ENCODE data around the gene IDH3A. TPM values are rescaled to one million over a fixed set of nuclear protein-coding genes. Genes with fewer than 3 reads are reported as not detected.

Gene IDH3A
- total and polyA plus RNA-seq, 4 experiments from 2014 or later, result 39.7 to 69.1 (median 45.9) TPM

GRCh38 chr15:78211189-78211921, 62.2 kb downstream of the IDH3A start:
- POLR2A ChIA-PET (ENCODE audit: partially characterized antibody), result no interaction called here

DNA sequence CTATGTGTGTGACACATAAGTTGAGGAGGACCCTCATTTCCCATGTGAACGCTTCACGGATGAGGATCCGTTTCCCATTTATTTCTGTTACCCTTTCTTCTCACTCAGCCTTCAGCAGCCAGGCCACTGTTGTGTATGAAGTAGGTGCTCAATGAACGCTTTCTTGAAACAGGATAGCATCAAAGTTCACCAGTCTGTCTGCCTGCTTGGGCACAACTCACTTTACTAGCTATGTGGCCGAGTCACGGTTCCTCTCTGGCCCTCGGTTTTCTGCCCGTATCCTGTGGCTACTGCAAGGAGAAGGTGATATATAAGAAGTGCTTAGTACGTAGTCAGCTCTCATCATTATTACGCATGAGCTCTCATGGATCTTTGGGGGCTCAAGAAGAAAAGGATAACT, 62.8 kb downstream of the IDH3A start:
- no peak overlapping the region for H3K4me3 Mint-ChIP-seq
- intact Hi-C loops (cut with micrococcal nuclease), result no loop called here
- no peaks in the 10 kb centered on the region for H3K27me3 ChIP-seq (ENCODE audit: insufficient read depth, low read length)
- ChIA-PET CTCF (ENCODE audit: partially characterized antibody) (interaction anchor here (1.4 kb wide), 1 partner anchor 302 kb away, joined by 3 read pairs; no protein-coding TSS in a partner anchor), POLR2A (ENCODE audit: partially characterized antibody) (no interaction called here)
- no peaks in the 10 kb centered on the region for H3K4me1 Mint-ChIP-seq
- H3K9me3 ChIP-seq (ENCODE audit: control insufficient read depth in 1 of 2, low read length in 2 of 2), result no peaks in the 10 kb centered on the region
- H3K27ac Mint-ChIP-seq, result no peak overlapping the region
- no peak overlapping the region for H3K27ac ChIP-seq (ENCODE audit: low read depth, low read length)
- DNase-seq, result no peak
- no peak overlapping the region for H3K4me3 ChIP-seq (ENCODE audit: low read length in 2 of 2)
- H3K9me3 Mint-ChIP-seq, result no peaks in the 10 kb centered on the region
- peaks cover 3 to 12% of the 10 kb centered on the region in 2 donors for H3K27me3 Mint-ChIP-seq
- H3K4me1 ChIP-seq (ENCODE audit: insufficient read depth, low read length), result no peaks in the 10 kb centered on the region
- H3K36me3 ChIP-seq (ENCODE audit: insufficient read depth, low read length), result no peaks in the 10 kb centered on the region
- no peaks in the 10 kb centered on the region for H3K36me3 Mint-ChIP-seq

More at GRCh38 chr15:78211189-78211921, 62.2 kb downstream of the IDH3A start:
- Histone ChIP-seq H3K36me3 (ENCODE audit: insufficient read depth, low read length) (no peaks in the 10 kb centered on the region), H3K27me3 (ENCODE audit: insufficient read depth, low read length) (no peaks in the 10 kb centered on the region), H3K4me3 (ENCODE audit: low read length in 2 of 2) (no peak overlapping the region), H3K9me3 (ENCODE audit: control insufficient read depth in 1 of 2, low read length in 2 of 2) (no peaks in the 10 kb centered on the region), H3K27ac (ENCODE audit: low read depth, low read length) (no peak overlapping the region), H3K4me1 (ENCODE audit: insufficient read depth, low read length) (no peaks in the 10 kb centered on the region)
- DNase-seq, result no peak
- H3K27me3 Mint-ChIP-seq, result peaks cover 3 to 12% of the 10 kb centered on the region in 2 donors
- no peaks in the 10 kb centered on the region for H3K9me3 Mint-ChIP-seq
- intact Hi-C loops (cut with micrococcal nuclease), result no loop called here
- CTCF ChIA-PET (ENCODE audit: partially characterized antibody), result interaction anchor here (0.9 to 1.4 kb wide), 2 partner anchors 12 to 301 kb away, joined by 3 to 4 read pairs; no protein-coding TSS in a partner anchor
- H3K4me1 Mint-ChIP-seq, result no peaks in the 10 kb centered on the region
- no peak overlapping the region for H3K27ac Mint-ChIP-seq
- no peak overlapping the region for H3K4me3 Mint-ChIP-seq
- no peaks in the 10 kb centered on the region for H3K36me3 Mint-ChIP-seq

DNA sequence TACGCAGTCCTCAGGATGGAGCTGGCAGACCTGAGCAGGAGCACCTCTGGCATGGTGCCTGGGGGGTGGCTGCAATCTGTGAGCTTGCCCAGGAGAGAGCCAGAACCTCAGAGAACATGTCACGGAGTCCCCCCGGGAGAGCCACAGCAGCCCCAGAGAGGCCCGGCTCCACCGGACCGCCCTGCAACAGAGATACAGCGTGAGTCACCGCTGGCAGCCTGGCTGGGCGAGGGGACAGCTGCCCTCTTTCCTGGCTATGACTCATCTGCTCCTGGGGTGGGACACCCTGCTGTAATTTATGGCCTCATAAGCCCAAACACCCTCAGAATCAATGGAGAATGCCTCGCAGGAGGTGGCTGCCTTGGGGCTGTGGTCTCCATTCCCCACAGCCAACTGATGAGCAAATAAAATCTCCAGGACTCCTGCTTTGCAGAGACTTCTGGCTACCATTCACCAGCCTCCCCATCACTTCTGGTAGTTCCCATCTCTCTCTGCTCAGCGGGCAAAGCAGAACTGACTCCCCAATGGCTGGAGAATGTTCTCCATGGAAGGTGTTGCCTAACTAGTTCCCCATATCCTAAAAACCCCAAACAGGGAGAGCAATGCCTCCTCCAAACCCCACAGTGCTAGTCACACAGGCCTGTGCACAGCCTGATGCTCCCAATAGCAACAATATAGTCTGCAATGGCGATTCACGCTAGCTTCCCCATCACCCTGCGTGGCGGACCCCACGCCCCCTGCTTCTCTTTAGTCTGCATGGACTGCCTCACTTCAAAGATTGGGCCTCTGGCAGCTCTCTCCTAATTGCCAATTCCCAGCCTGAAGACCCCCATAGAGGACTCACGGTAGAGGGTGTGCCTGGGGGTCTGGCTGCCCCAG, 63.6 kb downstream of the IDH3A start:
- no peak overlapping the region for H3K4me3 ChIP-seq (ENCODE audit: low read length in 2 of 2)
- ChIA-PET POLR2A (ENCODE audit: partially characterized antibody) (no interaction called here), CTCF (ENCODE audit: partially characterized antibody) (no interaction called here)
- no peaks in the 10 kb centered on the region for H3K4me1 ChIP-seq (ENCODE audit: insufficient read depth, low read length)
- no peaks in the 10 kb centered on the region for H3K36me3 Mint-ChIP-seq
- no peak overlapping the region for H3K27ac ChIP-seq (ENCODE audit: low read depth, low read length)
- H3K27ac Mint-ChIP-seq, result no peak overlapping the region
- H3K9me3 Mint-ChIP-seq, result no peaks in the 10 kb centered on the region
- no peak for DNase-seq
- H3K9me3 ChIP-seq (ENCODE audit: control insufficient read depth in 1 of 2, low read length in 2 of 2), result no peaks in the 10 kb centered on the region
- no peak overlapping the region for H3K4me3 Mint-ChIP-seq
- H3K36me3 ChIP-seq (ENCODE audit: insufficient read depth, low read length), result no peaks in the 10 kb centered on the region
- intact Hi-C loops (cut with micrococcal nuclease), result no loop called here
- H3K27me3 Mint-ChIP-seq, result peaks cover 3 to 12% of the 10 kb centered on the region in 2 donors
- no peaks in the 10 kb centered on the region for H3K27me3 ChIP-seq (ENCODE audit: insufficient read depth, low read length)
- H3K4me1 Mint-ChIP-seq, result no peaks in the 10 kb centered on the region

DNA sequence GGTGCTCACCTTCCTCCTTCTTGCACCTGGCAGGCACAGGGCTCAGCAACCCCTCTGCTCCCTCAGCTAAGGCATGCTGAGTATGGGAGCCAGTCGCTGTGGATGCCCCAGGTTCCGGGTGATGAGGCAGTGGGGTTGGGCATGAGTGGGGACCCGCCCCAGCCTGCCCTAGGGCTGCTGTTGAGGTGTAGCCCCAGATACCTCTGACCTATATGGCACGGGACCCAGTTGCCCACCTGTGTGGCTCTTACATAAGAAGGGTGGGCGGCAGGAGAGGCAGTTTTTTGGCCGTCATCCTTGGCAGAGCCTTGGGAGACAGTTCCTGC, 64.2 kb downstream of the IDH3A start:
- no peaks in the 10 kb centered on the region for H3K9me3 ChIP-seq (ENCODE audit: control insufficient read depth in 1 of 2, low read length in 2 of 2)
- ChIA-PET POLR2A (ENCODE audit: partially characterized antibody) (no interaction called here), CTCF (ENCODE audit: partially characterized antibody) (no interaction called here)
- no peaks in the 10 kb centered on the region for H3K36me3 ChIP-seq (ENCODE audit: insufficient read depth, low read length)
- intact Hi-C loops (cut with micrococcal nuclease), result no loop called here
- no peaks in the 10 kb centered on the region for H3K36me3 Mint-ChIP-seq
- H3K27me3 ChIP-seq (ENCODE audit: insufficient read depth, low read length), result no peaks in the 10 kb centered on the region
- H3K4me3 ChIP-seq (ENCODE audit: low read length in 2 of 2), result no peak overlapping the region
- no peak for DNase-seq
- no peak overlapping the region for H3K27ac Mint-ChIP-seq
- peaks cover 3 to 12% of the 10 kb centered on the region in 2 donors for H3K27me3 Mint-ChIP-seq
- no peaks in the 10 kb centered on the region for H3K4me1 ChIP-seq (ENCODE audit: insufficient read depth, low read length)
- H3K9me3 Mint-ChIP-seq, result peaks cover 0 to 1% (median 0%) of the 10 kb centered on the region in 8 donors
- no peak overlapping the region for H3K4me3 Mint-ChIP-seq
- no peak overlapping the region for H3K27ac ChIP-seq (ENCODE audit: low read depth, low read length)
- H3K4me1 Mint-ChIP-seq, result no peaks in the 10 kb centered on the region

GRCh38 chr15:78213956-78214355, 64.8 kb downstream of the IDH3A start:
- H3K36me3 Mint-ChIP-seq, result no peaks in the 10 kb centered on the region
- POLR2A ChIA-PET (ENCODE audit: partially characterized antibody), result no interaction called here
- H3K4me3 Mint-ChIP-seq, result no peak overlapping the region
- CTCF ChIA-PET (ENCODE audit: partially characterized antibody), result interaction anchor here (1.7 kb wide), 2 partner anchors 14 to 19 kb away, joined by 3 to 6 read pairs; no protein-coding TSS in a partner anchor
- Histone ChIP-seq H3K36me3 (ENCODE audit: insufficient read depth, low read length) (no peaks in the 10 kb centered on the region), H3K4me3 (ENCODE audit: low read length in 2 of 2) (no peak overlapping the region), H3K4me1 (ENCODE audit: insufficient read depth, low read length) (no peaks in the 10 kb centered on the region), H3K27me3 (ENCODE audit: insufficient read depth, low read length) (no peaks in the 10 kb centered on the region), H3K27ac (ENCODE audit: low read depth, low read length) (no peak overlapping the region), H3K9me3 (ENCODE audit: control insufficient read depth in 1 of 2, low read length in 2 of 2) (no peaks in the 10 kb centered on the region)
- peak overlapping the region in 1 of 7 donors; percentile 43 for H3K27ac Mint-ChIP-seq
- no peaks in the 10 kb centered on the region for H3K4me1 Mint-ChIP-seq
- no peak for DNase-seq
- intact Hi-C loops (cut with micrococcal nuclease), result no loop called here
- peaks cover 3 to 12% of the 10 kb centered on the region in 2 donors for H3K27me3 Mint-ChIP-seq
- peaks cover 0 to 3% (median 0%) of the 10 kb centered on the region in 8 donors for H3K9me3 Mint-ChIP-seq

DNA sequence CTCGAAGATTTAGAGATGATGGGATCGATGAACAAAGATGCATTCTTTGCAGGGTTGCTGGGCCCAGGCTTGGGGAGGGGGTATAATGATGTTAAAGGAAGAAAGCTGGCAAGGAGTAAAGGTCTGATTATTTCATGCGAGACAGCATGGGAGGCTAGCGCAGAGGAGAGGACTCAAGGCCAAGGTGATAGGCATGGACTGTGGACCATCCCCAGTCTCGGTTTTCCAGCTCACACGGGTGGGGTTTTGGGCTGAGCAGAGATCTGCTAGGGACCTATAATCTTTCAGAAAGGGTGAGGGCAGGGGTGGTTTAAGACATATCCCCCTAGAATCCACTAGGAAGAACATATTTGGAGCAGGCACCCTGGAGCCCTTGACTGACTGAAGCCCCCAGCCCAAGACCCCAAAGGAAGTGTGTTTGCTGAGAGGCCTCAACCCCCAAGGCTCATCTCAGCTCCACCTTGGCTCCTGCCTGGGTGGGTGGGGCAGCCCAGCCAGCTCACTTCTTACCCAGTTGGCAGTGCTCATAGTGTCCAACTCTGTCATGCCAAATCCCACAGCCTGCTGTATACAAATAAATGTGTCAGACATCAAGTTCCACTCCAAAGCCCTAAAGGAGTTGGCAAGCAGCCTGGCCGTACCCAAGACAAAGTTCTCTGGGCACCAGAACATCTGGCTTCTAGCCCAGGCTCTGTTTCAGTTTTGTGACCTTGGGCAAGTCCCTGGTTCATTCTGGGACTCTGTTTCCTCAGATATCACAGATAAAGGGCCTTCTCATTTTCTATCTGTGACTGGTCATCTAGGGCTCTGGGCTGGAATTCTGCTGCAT, 67.3 kb downstream of the IDH3A start:
- intact Hi-C loops (cut with micrococcal nuclease), result no loop called here
- peaks cover 3 to 12% of the 10 kb centered on the region in 2 donors for H3K27me3 Mint-ChIP-seq
- Histone ChIP-seq H3K4me3 (ENCODE audit: low read length in 2 of 2) (no peak overlapping the region), H3K36me3 (ENCODE audit: insufficient read depth, low read length) (no peaks in the 10 kb centered on the region), H3K9me3 (ENCODE audit: control insufficient read depth in 1 of 2, low read length in 2 of 2) (no peaks in the 10 kb centered on the region), H3K27ac (ENCODE audit: low read depth, low read length) (no peak overlapping the region), H3K4me1 (ENCODE audit: insufficient read depth, low read length) (no peaks in the 10 kb centered on the region), H3K27me3 (ENCODE audit: insufficient read depth, low read length) (no peaks in the 10 kb centered on the region)
- H3K36me3 Mint-ChIP-seq, result no peaks in the 10 kb centered on the region
- no peak for DNase-seq
- no peak overlapping the region for H3K27ac Mint-ChIP-seq
- ChIA-PET POLR2A (ENCODE audit: partially characterized antibody) (interaction anchor here (0.6 kb wide), 2 partner anchors 26 to 116 kb away, joined by 3 to 4 read pairs; no protein-coding TSS in a partner anchor), CTCF (ENCODE audit: partially characterized antibody) (no interaction called here)
- no peak overlapping the region for H3K4me3 Mint-ChIP-seq
- no peaks in the 10 kb centered on the region for H3K4me1 Mint-ChIP-seq
- peaks cover 0 to 3% (median 0%) of the 10 kb centered on the region in 8 donors for H3K9me3 Mint-ChIP-seq

DNA sequence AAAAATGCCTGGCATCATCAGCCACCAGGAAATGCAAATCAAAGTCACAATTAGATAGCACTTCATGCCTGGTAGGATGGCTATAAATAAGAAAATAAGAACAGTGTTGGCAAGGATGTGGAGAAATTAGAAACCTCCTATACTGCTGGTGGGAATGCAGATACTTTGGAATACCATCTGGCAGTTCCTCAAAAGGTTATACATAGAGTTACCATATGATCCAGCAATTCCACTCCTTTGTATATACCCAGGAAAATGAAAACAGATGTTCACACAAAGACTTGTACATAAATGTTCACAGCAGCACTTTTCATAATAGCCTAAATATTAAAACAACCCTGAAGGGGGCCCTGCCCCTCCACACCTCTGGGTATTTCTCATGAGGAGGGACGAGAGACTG, 71.6 kb downstream of the IDH3A start:
- intact Hi-C loops (cut with micrococcal nuclease), result no loop called here
- Histone ChIP-seq H3K27me3 (ENCODE audit: insufficient read depth, low read length) (no peaks in the 10 kb centered on the region), H3K4me3 (ENCODE audit: low read length in 2 of 2) (no peak overlapping the region), H3K36me3 (ENCODE audit: insufficient read depth, low read length) (no peaks in the 10 kb centered on the region), H3K27ac (ENCODE audit: low read depth, low read length) (no peak overlapping the region), H3K9me3 (ENCODE audit: control insufficient read depth in 1 of 2, low read length in 2 of 2) (no peaks in the 10 kb centered on the region), H3K4me1 (ENCODE audit: insufficient read depth, low read length) (peaks cover 8% of the 10 kb centered on the region)
- POLR2A ChIA-PET (ENCODE audit: partially characterized antibody), result no interaction called here
- Mint-ChIP-seq H3K9me3 (peaks cover 0 to 3% (median 0%) of the 10 kb centered on the region in 8 donors), H3K27ac (no peak overlapping the region), H3K4me3 (no peak overlapping the region), H3K27me3 (peaks cover 0 to 1% of the 10 kb centered on the region in 2 donors), H3K4me1 (peaks cover 8 to 15% (median 12%) of the 10 kb centered on the region in 4 donors), H3K36me3 (no peaks in the 10 kb centered on the region)
- DNase-seq, result no peak
- CTCF ChIA-PET (ENCODE audit: partially characterized antibody), result no interaction called here
